Measurements from ENCODE around the gene PPFIA4.

PPFIA4 gene

DNA sequence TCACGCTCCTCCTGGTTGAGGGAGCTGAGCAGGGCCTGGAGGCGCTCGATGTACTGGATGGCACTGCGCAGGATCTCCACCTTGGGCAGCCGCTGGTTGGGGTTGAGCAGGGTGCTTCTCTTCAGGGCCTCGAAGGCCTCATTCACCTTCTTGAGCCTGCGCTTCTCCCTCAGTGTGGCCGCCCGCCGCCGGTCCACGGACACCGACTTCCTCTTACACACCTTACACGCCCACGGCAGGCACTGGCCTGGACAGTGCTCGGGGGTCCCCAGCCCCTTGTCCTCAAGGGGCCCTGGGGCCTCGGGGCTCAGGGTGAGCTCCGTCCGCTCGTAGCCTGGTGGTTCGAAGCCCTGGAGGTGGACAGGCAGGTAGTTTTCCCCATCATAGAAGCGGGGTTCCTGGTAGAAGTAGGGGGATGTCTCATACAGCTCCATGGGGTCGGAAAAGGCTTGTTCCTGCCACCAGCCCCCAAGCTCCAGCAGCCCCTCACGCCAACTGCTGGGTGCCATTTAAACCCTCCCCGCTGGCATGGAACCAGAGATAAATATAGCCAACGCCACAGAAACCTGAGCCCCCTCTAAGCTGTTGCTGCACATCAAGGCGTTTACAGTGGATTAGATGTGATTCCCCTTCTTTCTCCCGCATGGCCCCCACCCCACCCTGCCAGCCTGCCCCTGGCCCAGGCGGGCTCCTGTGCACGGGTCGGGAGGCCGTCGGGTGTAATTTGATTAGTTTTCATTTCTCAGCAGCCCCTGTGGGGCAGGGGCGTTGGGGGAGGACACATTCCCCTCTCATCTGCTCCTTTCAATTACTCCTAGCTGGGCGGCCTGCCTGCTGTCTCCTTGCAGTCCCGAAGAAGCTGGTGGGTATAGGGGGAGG lies 59.5 kb downstream of the PPFIA4 start, which contains the start of gene MYOG:
Gene MYOG (minus strand): TSS at position 485 of the 879 bp plus-strand sequence. CDS start 51 bp downstream, at position 434.
- Histone ChIP-seq H3K4me3 (ENCODE audit: low read depth, low read length) (no peak within 1 kb of the TSS), H3K27me3 (ENCODE audit: insufficient read depth, low read length) (no peaks in the 10 kb centered on the region), H2AK5ac (ENCODE audit: low read length) (no peak within 1 kb of the TSS), H4K91ac (ENCODE audit: low read depth, low read length) (no peak within 1 kb of the TSS), H3K18ac (ENCODE audit: low read length) (no peak within 1 kb of the TSS), H3K4me2 (ENCODE audit: low read length) (no peak within 1 kb of the TSS), H3K4me1 (ENCODE audit: control insufficient read depth in 1 of 2, insufficient read depth in 2 of 2, low read length in 2 of 2) (no peaks in the 10 kb centered on the region), H3K79me1 (ENCODE audit: low read length) (no peaks in the 10 kb centered on the region), H3K23ac (ENCODE audit: low read length) (no peak within 1 kb of the TSS), H3K14ac (ENCODE audit: low read length) (no peak within 1 kb of the TSS), H4K8ac (ENCODE audit: low read depth, low read length) (no peak within 1 kb of the TSS), H4K12ac (ENCODE audit: low read depth, low read length) (no peak within 1 kb of the TSS), H3K9ac (ENCODE audit: low read length) (no peak within 1 kb of the TSS), H3K79me2 (ENCODE audit: control insufficient read depth, insufficient read depth, low read length, poor library complexity) (no peaks in the 10 kb centered on the region), H2BK12ac (ENCODE audit: low read length) (no peak within 1 kb of the TSS), H2BK120ac (ENCODE audit: insufficient read depth, low read length, poor library complexity) (no peak within 1 kb of the TSS), H2BK5ac (ENCODE audit: low read depth, low read length, poor library complexity) (no peak within 1 kb of the TSS), H3K4ac (ENCODE audit: low read depth, low read length) (no peak within 1 kb of the TSS), H3K36me3 (ENCODE audit: control insufficient read depth in 1 of 2, insufficient read depth in 2 of 2, low read length in 2 of 2) (no peaks in the 10 kb centered on the region), H3K9me3 (ENCODE audit: insufficient read depth, low read depth, low read length) (no peaks in the 10 kb centered on the region), H2AFZ (ENCODE audit: insufficient read depth, low read length, poor library complexity) (no peak within 1 kb of the TSS), H3K27ac (ENCODE audit: low read depth, low read length) (no peak within 1 kb of the TSS)
- no CpG with 5 or more reads among the region's 36 CpGs for WGBS (ENCODE audit: extremely low coverage, insufficient coverage, insufficient read length)
- no peak for DNase-seq

DNA sequence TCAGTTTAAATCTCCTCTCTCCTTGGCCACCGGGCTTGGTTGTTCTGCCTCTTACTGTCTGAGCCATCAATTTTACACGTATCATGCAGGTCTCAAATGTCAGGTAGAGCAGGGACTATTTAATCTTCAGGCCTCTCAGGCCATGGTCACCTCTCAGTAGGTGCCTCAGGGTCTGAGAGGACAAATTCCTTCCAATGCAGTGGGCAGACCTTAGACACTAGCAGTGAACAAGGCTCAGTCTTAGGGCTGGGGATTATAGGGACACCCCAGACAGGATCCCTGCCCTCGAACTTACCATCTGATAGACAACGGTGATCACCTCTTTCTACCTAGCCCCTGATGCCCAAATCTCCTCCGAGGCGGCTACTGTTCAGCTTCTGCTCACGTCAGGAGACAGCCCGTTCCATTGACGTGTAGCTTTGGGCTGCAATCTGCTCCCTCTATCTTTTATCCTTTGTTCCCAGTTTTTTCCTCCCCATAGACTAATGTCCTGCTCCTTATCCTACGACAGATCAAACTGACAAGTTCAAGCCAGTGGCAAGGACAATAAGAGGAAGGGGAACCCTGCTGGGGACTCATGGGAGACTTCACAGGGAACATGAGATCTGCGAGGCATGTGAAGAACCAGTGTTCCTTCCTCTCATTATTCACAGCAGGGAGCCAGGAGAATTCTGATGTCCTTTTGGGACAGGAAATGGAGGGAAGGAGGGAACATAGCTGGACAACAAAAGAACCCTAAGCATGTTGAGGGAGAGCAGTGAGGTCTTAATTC lies 60.9 kb downstream of the PPFIA4 start:
- Histone ChIP-seq H3K23ac (ENCODE audit: low read length) (peak overlapping the region; percentile 52), H4K12ac (ENCODE audit: low read depth, low read length) (no peak overlapping the region), H3K4ac (ENCODE audit: low read depth, low read length) (no peak overlapping the region), H2BK5ac (ENCODE audit: low read depth, low read length, poor library complexity) (no peak overlapping the region), H2BK12ac (ENCODE audit: low read length) (no peak overlapping the region), H3K14ac (ENCODE audit: low read length) (no peak overlapping the region), H3K27ac (ENCODE audit: low read depth, low read length) (no peak overlapping the region), H3K4me2 (ENCODE audit: low read length) (no peak overlapping the region), H3K4me3 (ENCODE audit: low read depth, low read length) (no peak overlapping the region), H2BK120ac (ENCODE audit: insufficient read depth, low read length, poor library complexity) (no peak overlapping the region), H3K18ac (ENCODE audit: low read length) (no peak overlapping the region), H3K79me2 (ENCODE audit: control insufficient read depth, insufficient read depth, low read length, poor library complexity) (no peaks in the 10 kb centered on the region), H3K9ac (ENCODE audit: low read length) (no peak overlapping the region), H3K9me3 (ENCODE audit: insufficient read depth, low read depth, low read length) (no peaks in the 10 kb centered on the region), H3K27me3 (ENCODE audit: insufficient read depth, low read length) (no peaks in the 10 kb centered on the region), H2AFZ (ENCODE audit: insufficient read depth, low read length, poor library complexity) (no peak overlapping the region), H3K36me3 (ENCODE audit: control insufficient read depth in 1 of 2, insufficient read depth in 2 of 2, low read length in 2 of 2) (no peaks in the 10 kb centered on the region), H4K91ac (ENCODE audit: low read depth, low read length) (no peak overlapping the region), H4K8ac (ENCODE audit: low read depth, low read length) (no peak overlapping the region), H3K79me1 (ENCODE audit: low read length) (no peaks in the 10 kb centered on the region), H2AK5ac (ENCODE audit: low read length) (no peak overlapping the region), H3K4me1 (ENCODE audit: control insufficient read depth in 1 of 2, insufficient read depth in 2 of 2, low read length in 2 of 2) (no peaks in the 10 kb centered on the region)
- no CpG with 5 or more reads among the region's 11 CpGs for WGBS (ENCODE audit: extremely low coverage, insufficient coverage, insufficient read length)
- no peak for DNase-seq

- Histone ChIP-seq H4K8ac (ENCODE audit: low read depth, low read length) (no peak overlapping the region), H3K18ac (ENCODE audit: low read length) (no peak overlapping the region), H3K23ac (ENCODE audit: low read length) (no peak overlapping the region), H2AFZ (ENCODE audit: insufficient read depth, low read length, poor library complexity) (no peak overlapping the region), H4K12ac (ENCODE audit: low read depth, low read length) (no peak overlapping the region), H2BK12ac (ENCODE audit: low read length) (no peak overlapping the region), H3K4me2 (ENCODE audit: low read length) (no peak overlapping the region), H2AK5ac (ENCODE audit: low read length) (no peak overlapping the region), H3K79me1 (ENCODE audit: low read length) (no peaks in the 10 kb centered on the region), H4K91ac (ENCODE audit: low read depth, low read length) (no peak overlapping the region), H2BK120ac (ENCODE audit: insufficient read depth, low read length, poor library complexity) (no peak overlapping the region), H3K4me3 (ENCODE audit: low read depth, low read length) (no peak overlapping the region), H3K27me3 (ENCODE audit: insufficient read depth, low read length) (no peaks in the 10 kb centered on the region), H3K4ac (ENCODE audit: low read depth, low read length) (no peak overlapping the region), H3K36me3 (ENCODE audit: control insufficient read depth in 1 of 2, insufficient read depth in 2 of 2, low read length in 2 of 2) (no peaks in the 10 kb centered on the region), H3K9ac (ENCODE audit: low read length) (no peak overlapping the region), H3K27ac (ENCODE audit: low read depth, low read length) (no peak overlapping the region), H2BK5ac (ENCODE audit: low read depth, low read length, poor library complexity) (no peak overlapping the region), H3K14ac (ENCODE audit: low read length) (no peak overlapping the region), H3K79me2 (ENCODE audit: control insufficient read depth, insufficient read depth, low read length, poor library complexity) (no peaks in the 10 kb centered on the region), H3K4me1 (ENCODE audit: control insufficient read depth in 1 of 2, insufficient read depth in 2 of 2, low read length in 2 of 2) (no peaks in the 10 kb centered on the region), H3K9me3 (ENCODE audit: insufficient read depth, low read depth, low read length) (no peaks in the 10 kb centered on the region)
- DNase-seq, result no peak
- no CpG with 5 or more reads among the region's 3 CpGs for WGBS (ENCODE audit: extremely low coverage, insufficient coverage, insufficient read length)
Observed at GRCh38 chr1:203088441-203088840, 62.1 kb downstream of the PPFIA4 start.

- no peaks in the 10 kb centered on the region for H3K4me1 ChIP-seq (ENCODE audit: control insufficient read depth in 1 of 2, insufficient read depth in 2 of 2, low read length in 2 of 2)
- no peak overlapping the region for H4K91ac ChIP-seq (ENCODE audit: low read depth, low read length)
- WGBS (ENCODE audit: extremely low coverage, insufficient coverage, insufficient read length), result no CpG with 5 or more reads among the region's 7 CpGs
Observed at GRCh38 chr1:203089001-203089650, 62.8 kb downstream of the PPFIA4 start.

More at GRCh38 chr1:203089001-203089650, 62.8 kb downstream of the PPFIA4 start:
- no peaks in the 10 kb centered on the region for H3K79me1 ChIP-seq (ENCODE audit: low read length)
- H2BK12ac ChIP-seq (ENCODE audit: low read length), result no peak overlapping the region
- no peak overlapping the region for H2BK120ac ChIP-seq (ENCODE audit: insufficient read depth, low read length, poor library complexity)
- no peak overlapping the region for H2BK5ac ChIP-seq (ENCODE audit: low read depth, low read length, poor library complexity)
- H4K12ac ChIP-seq (ENCODE audit: low read depth, low read length), result no peak overlapping the region
- no peak overlapping the region for H3K14ac ChIP-seq (ENCODE audit: low read length)
- H2AK5ac ChIP-seq (ENCODE audit: low read length), result no peak overlapping the region
- no peak overlapping the region for H4K8ac ChIP-seq (ENCODE audit: low read depth, low read length)
- no peaks in the 10 kb centered on the region for H3K27me3 ChIP-seq (ENCODE audit: insufficient read depth, low read length)
- no peaks in the 10 kb centered on the region for H3K36me3 ChIP-seq (ENCODE audit: control insufficient read depth in 1 of 2, insufficient read depth in 2 of 2, low read length in 2 of 2)
- H2AFZ ChIP-seq (ENCODE audit: insufficient read depth, low read length, poor library complexity), result no peak overlapping the region
- no peak overlapping the region for H3K4me3 ChIP-seq (ENCODE audit: low read depth, low read length)
- no peak overlapping the region for H3K18ac ChIP-seq (ENCODE audit: low read length)
- H3K27ac ChIP-seq (ENCODE audit: low read depth, low read length), result no peak overlapping the region
- H3K79me2 ChIP-seq (ENCODE audit: control insufficient read depth, insufficient read depth, low read length, poor library complexity), result no peaks in the 10 kb centered on the region
- H3K4me2 ChIP-seq (ENCODE audit: low read length), result no peak overlapping the region
- H3K4ac ChIP-seq (ENCODE audit: low read depth, low read length), result no peak overlapping the region
- no peaks in the 10 kb centered on the region for H3K9me3 ChIP-seq (ENCODE audit: insufficient read depth, low read depth, low read length)
- DNase-seq, result no peak
- no peak overlapping the region for H3K23ac ChIP-seq (ENCODE audit: low read length)
- no peak overlapping the region for H3K9ac ChIP-seq (ENCODE audit: low read length)

Data from trophoblast cell (in vitro differentiated cells and primary cell).